DND-41 (cell line): ENCODE measurements around the gene TBC1D7.
"Not testable (repeated sequence)": the region's sequence is repeated elsewhere in the genome, so short reads cannot be mapped to it uniquely, and the experiment has no call there.

Experiments
- CTCF ChIP-seq: IDR thresholded peaks from 2 replicates; pipeline ENCODE4 v1.5.1; 2012; ENCODE audit warnings: borderline replicate concordance, low read length, moderate library complexity, mild to moderate bottlenecking; ENCODE audit not compliant: poor library complexity, severe bottlenecking; ENCODE audit errors: extremely low read depth
- EZH2 ChIP-seq: IDR thresholded peaks from 3 replicates; pipeline ENCODE4 v1.6.1; 2012; ENCODE audit warnings: borderline replicate concordance, low read depth, mild to moderate bottlenecking, moderate library complexity, low read length, inconsistent platforms; ENCODE audit not compliant: severe bottlenecking

- TF ChIP-seq CTCF, EZH2: not testable (repeated sequence)
Measured at GRCh38 chr6:13326031-13326586, 2.2 kb downstream of the TBC1D7 start.
